DOHH2 (cell line): ENCODE data around the gene LIMS1.
"Not testable (repeated sequence)": the region's sequence is repeated elsewhere in the genome, so short reads cannot be mapped to it uniquely, and the experiment has no call there.

Experiments used
- H3F3A ChIP-seq: fragments of 200-600 bp; sonication (generic), shearing (Covaris generic); 2 replicates; pipeline ENCODE4 v1.6.0; 2016; ENCODE audit warnings: antibody characterized with exemption, mild to moderate bottlenecking; ENCODE audit not compliant: control insufficient read depth, insufficient read depth
- H3K27ac ChIP-seq: fragments of 200-600 bp; sonication (generic); 2 replicates; pipeline ENCODE4 v1.5.1; 2014; ENCODE audit warnings: low read depth, mild to moderate bottlenecking, low read length, moderate library complexity
- H3K27me3 ChIP-seq: fragments of 200-600 bp; sonication (generic); 2 replicates; pipeline ENCODE4 v1.6.1; 2014; ENCODE audit warnings: mild to moderate bottlenecking, low read length, mixed read lengths; ENCODE audit not compliant: control insufficient read depth
- H3K36me3 ChIP-seq: fragments of 200-600 bp; sonication (generic); 2 replicates; pipeline ENCODE4 v1.6.1; 2014; ENCODE audit warnings: mild to moderate bottlenecking, low read length, moderate library complexity, mixed read lengths; ENCODE audit not compliant: control insufficient read depth
- H3K4me1 ChIP-seq: fragments of 200-600 bp; sonication (generic); 2 replicates; pipeline ENCODE4 v1.6.1; 2014; ENCODE audit warnings: mild to moderate bottlenecking, low read length, mixed read lengths; ENCODE audit not compliant: control insufficient read depth
- H3K4me2 ChIP-seq: fragments of 200-600 bp; sonication (generic); 2 replicates; pipeline ENCODE4 v1.6.0; 2014; ENCODE audit warnings: mild to moderate bottlenecking, low read length, moderate library complexity
- H3K4me3 ChIP-seq: fragments of 200-600 bp; sonication (generic); 2 replicates; pipeline ENCODE4 v1.5.1; 2014; ENCODE audit warnings: mild to moderate bottlenecking, low read length, mixed read lengths
- H3K79me2 ChIP-seq: fragments of 200-600 bp; sonication (generic); 2 replicates; pipeline ENCODE4 v1.6.1; 2014; ENCODE audit warnings: mild to moderate bottlenecking, low read length, mixed read lengths; ENCODE audit not compliant: control insufficient read depth
- H3K9me2 ChIP-seq: fragments of 200-600 bp; sonication (generic); replicated peaks from 2 replicates; pipeline ENCODE4 v1.6.1; 2014; ENCODE audit warnings: mild to moderate bottlenecking, low read length, mixed read lengths; ENCODE audit not compliant: control insufficient read depth
- H3K9me3 ChIP-seq: fragments of 200-600 bp; sonication (generic); 2 replicates; pipeline ENCODE4 v1.6.1; 2014; ENCODE audit warnings: antibody characterized with exemption, low read length, mixed read lengths; ENCODE audit not compliant: control insufficient read depth, insufficient read depth
- H4K20me1 ChIP-seq: fragments of 200-600 bp; sonication (generic); 2 replicates; pipeline ENCODE4 v1.6.0; 2014; ENCODE audit warnings: low read depth, mild to moderate bottlenecking, antibody characterized with exemption, low read length, moderate library complexity; ENCODE audit not compliant: control insufficient read depth, insufficient read depth
- CTCF ChIP-seq: fragments of 200-600 bp; sonication (generic); IDR thresholded peaks from one replicate; pipeline ENCODE4 v1.5.1; 2014; ENCODE audit warnings: antibody characterized with exemption, mild to moderate bottlenecking, low read depth, low read length; ENCODE audit not compliant: poor library complexity, severe bottlenecking
- EZH2phosphoT487 ChIP-seq: fragments of 200-600 bp; sonication (generic); IDR thresholded peaks from 2 replicates; pipeline ENCODE4 v1.6.1; 2017; ENCODE audit warnings: borderline replicate concordance, mild to moderate bottlenecking, antibody characterized with exemption, low read length, moderate library complexity, mixed read lengths

Gene LIMS1

GRCh38 chr2:108643261-108643849, 109.1 kb downstream of the LIMS1 start:
- peaks cover 28% of the 10 kb centered on the region for H3K79me2 ChIP-seq
- no peak overlapping the region for H3K4me2 ChIP-seq
- no peaks in the 10 kb centered on the region for H4K20me1 ChIP-seq
- no peaks in the 10 kb centered on the region for H3F3A ChIP-seq
- peaks cover 13% of the 10 kb centered on the region for H3K4me1 ChIP-seq
- TF ChIP-seq EZH2phosphoT487 (no peak), CTCF (no peak)
- no peaks in the 10 kb centered on the region for H3K9me3 ChIP-seq
- no peak overlapping the region for H3K4me3 ChIP-seq
- no peaks in the 10 kb centered on the region; the same call in 1 of the 2 replicates for H3K36me3 ChIP-seq
- H3K27me3 ChIP-seq, result no peaks in the 10 kb centered on the region
- H3K27ac ChIP-seq, result no peak overlapping the region
- H3K9me2 ChIP-seq, result no peaks in the 10 kb centered on the region

GRCh38 chr2:108643862-108644261, 109.6 kb downstream of the LIMS1 start:
- H3K4me2 ChIP-seq, H3K4me3 ChIP-seq, H3K27ac ChIP-seq, H3F3A ChIP-seq, H3K9me3 ChIP-seq, H3K9me2 ChIP-seq, H4K20me1 ChIP-seq, H3K36me3 ChIP-seq, H3K27me3 ChIP-seq: not testable (repeated sequence)
- Histone ChIP-seq H3K4me1 (peaks cover 13% of the 10 kb centered on the region), H3K79me2 (peaks cover 28% of the 10 kb centered on the region)

- H3K9me2 ChIP-seq, H3K27me3 ChIP-seq, H3F3A ChIP-seq, H3K4me2 ChIP-seq, H3K27ac ChIP-seq, H3K4me3 ChIP-seq, H3K36me3 ChIP-seq, H4K20me1 ChIP-seq, H3K9me3 ChIP-seq: not testable (repeated sequence)
- H3K79me2 ChIP-seq, result peaks cover 28% of the 10 kb centered on the region
- peaks cover 13% of the 10 kb centered on the region for H3K4me1 ChIP-seq
These were observed 110.2 kb downstream of the LIMS1 start for GRCh38 chr2:108644446-108644845.

GRCh38 chr2:108648796-108649195, 114.5 kb downstream of the LIMS1 start:
- peaks cover 16% of the 10 kb centered on the region for H3K4me1 ChIP-seq
- not testable (repeated sequence) for H3K27ac ChIP-seq, H3K4me2 ChIP-seq, H3K79me2 ChIP-seq, H3K9me2 ChIP-seq, H3K4me3 ChIP-seq, H3K27me3 ChIP-seq, H3K9me3 ChIP-seq, H3F3A ChIP-seq, H3K36me3 ChIP-seq, H4K20me1 ChIP-seq

- H3K36me3 ChIP-seq, H3K9me2 ChIP-seq, H3K9me3 ChIP-seq, H3K4me2 ChIP-seq, H4K20me1 ChIP-seq, H3K27ac ChIP-seq, H3K27me3 ChIP-seq, H3F3A ChIP-seq, H3K79me2 ChIP-seq, H3K4me3 ChIP-seq: not testable (repeated sequence)
- H3K4me1 ChIP-seq, result peaks cover 16% of the 10 kb centered on the region
These were observed 116.2 kb downstream of the LIMS1 start for GRCh38 chr2:108650465-108650864.

GRCh38 chr2:108651468-108651867, 117.2 kb downstream of the LIMS1 start:
- not testable (repeated sequence) for H3K27me3 ChIP-seq, H3K4me2 ChIP-seq, H4K20me1 ChIP-seq, H3K9me3 ChIP-seq, H3F3A ChIP-seq, H3K79me2 ChIP-seq, H3K36me3 ChIP-seq, H3K4me3 ChIP-seq, H3K9me2 ChIP-seq, H3K27ac ChIP-seq
- peaks cover 16% of the 10 kb centered on the region for H3K4me1 ChIP-seq

- H4K20me1 ChIP-seq, H3K9me2 ChIP-seq, H3K36me3 ChIP-seq, H3F3A ChIP-seq, H3K27me3 ChIP-seq, H3K79me2 ChIP-seq, H3K9me3 ChIP-seq: not testable (repeated sequence)
- peak overlapping the region; percentile 30 for H3K4me3 ChIP-seq
- peak overlapping the region; percentile 40; the same call in 1 of the 2 replicates for H3K27ac ChIP-seq
- H3K4me1 ChIP-seq, result peaks cover 16% of the 10 kb centered on the region
- H3K4me2 ChIP-seq, result peak overlapping the region; percentile 52
These were observed 118.1 kb downstream of the LIMS1 start for GRCh38 chr2:108652187-108652931.
